HG03439 (cell line): ENCODE results near the gene ABHD8.

Experiments
- ATAC-seq: cut with Tn5 transposase; IDR thresholded peaks from one replicate; pipeline ENCODE4 v1.9.1; 2021; ENCODE audit warnings: mild to moderate bottlenecking, moderate library complexity; ENCODE audit not compliant: unreplicated experiment

ABHD8 gene

DNA sequence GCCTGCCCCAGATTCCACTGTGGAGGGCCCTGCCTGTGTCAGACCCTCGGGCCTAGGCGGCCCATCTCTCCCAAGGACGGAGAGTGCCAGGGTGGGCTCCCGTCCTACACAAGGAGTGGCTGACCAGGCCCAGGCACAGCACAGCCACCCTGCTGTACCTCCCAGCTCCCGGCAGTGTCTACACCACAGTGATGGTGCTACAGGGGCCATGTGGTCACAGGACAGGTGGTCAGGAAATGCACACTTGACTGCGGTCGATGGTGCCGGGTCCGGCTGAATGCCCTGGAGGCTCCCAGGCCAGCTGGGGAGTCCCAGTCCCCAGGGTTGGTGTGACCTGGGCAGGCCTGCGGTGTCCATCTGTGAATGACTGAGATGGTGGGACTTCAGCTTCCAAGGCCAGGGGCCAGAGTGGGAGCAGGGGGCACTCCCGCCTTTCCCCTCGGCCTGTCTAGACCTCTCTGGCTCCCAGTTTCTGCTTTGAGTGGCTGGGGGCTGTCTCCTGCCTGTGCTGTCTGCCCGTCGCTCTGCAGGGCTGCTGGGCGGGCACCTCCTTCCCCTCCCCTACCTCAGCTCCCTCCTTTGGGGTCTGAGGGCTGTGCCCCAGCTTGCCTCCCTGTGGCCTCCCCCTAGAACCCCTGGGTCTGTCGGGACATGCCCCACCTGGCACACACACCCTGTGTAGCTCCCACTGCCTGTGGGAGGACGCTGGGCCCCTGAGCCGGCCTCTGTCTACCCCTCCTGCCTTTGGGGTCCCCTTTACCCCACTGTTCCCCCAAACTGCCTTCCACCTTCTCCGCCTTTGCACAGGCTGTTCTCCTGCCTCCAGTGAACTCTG is 18.6 kb upstream of the ABHD8 start:
- no peak for ATAC-seq

DNA sequence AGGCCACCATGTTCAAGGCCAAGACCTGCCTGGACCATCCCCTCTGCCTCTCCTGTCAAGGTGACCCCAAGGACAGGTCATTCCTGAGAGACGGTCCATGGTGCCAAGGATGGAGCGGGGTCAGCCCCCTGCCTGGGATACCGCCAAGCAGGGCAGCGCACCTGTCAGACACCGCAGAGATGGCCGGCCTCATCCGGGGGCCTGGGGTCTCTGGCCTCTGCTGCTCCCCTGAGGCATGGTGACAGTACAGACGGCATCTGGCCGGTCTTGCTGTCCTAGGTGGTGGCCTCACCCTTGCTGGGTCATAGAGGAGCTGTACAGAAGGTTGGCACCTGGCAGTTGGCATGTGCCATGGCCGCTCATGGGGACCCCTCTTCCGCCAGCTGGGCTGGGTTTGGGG is 17.2 kb upstream of the ABHD8 start:
- ATAC-seq, result no peak

DNA sequence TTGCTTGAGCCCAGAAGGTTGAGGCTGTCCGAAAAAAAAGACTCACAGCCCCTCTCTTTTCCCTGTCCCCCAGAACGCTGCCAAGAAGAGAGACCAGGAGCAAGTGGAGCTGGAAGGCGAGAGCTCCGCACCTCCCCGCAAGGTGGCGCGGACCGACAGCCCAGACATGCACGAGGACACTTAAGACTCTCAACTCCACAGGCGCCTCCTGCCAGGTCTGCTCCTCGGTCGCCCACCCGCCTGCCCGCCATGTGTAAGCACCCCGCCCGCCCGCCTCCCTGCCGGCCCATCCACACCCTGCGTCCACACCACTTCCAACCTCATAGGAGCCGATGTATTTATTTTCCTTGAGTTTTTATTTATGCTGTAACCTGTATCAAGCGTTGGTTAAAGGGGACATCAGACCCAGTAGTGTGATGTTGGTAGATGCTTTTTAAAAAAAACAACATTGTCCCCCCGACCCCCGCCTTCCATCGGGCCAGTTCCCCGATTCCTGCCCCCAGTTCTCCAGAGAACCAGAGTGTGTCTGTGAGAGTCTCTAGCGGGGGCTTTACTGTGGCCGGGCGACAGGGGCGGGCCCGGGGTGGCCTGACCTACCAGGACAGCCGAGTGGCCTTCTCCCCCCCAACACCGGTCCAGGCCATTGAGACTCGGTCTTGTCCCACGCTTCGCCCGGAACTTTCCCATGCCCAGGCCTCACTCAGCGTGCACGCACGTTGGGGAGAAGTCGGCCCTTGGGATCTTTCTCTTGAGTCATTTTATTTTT is 16.4 kb upstream of the ABHD8 start:
- no peak for ATAC-seq

GRCh38 chr19:17318966-17319365 is 15.7 kb upstream of the ABHD8 start:
- ATAC-seq, result no peak

DNA sequence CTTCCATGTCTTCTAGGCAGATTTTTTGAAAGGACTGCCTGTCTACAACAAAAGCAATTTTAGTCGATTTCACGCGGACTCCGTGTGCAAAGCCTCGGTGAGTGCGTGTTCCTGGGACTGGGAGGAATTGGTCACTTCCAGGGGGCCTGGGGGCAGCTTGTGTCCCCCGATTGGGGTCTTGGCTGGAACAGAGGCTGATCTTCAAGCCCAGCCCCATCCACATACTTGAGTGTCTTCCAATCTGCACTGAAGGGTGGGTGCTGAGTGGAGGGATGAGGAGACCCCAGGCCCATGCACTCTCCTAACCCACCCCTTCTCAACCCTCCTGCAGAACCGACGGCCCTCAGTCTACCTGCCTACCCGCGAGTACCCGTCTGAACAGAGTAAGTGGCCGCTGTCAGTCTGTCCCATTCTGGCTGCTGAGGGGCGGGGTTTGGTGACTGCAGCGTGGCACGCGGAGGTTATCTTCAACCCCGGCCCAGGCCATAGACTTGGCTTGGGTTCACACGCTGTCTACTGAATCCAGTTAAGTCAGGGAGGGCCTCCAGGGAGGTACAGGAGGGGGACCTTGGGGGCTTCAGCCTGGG is 10.9 kb upstream of the ABHD8 start:
- ATAC-seq, result no peak

GRCh38 chr19:17312189-17313113 is 9.2 kb upstream of the ABHD8 start:
- no peak for ATAC-seq

DNA sequence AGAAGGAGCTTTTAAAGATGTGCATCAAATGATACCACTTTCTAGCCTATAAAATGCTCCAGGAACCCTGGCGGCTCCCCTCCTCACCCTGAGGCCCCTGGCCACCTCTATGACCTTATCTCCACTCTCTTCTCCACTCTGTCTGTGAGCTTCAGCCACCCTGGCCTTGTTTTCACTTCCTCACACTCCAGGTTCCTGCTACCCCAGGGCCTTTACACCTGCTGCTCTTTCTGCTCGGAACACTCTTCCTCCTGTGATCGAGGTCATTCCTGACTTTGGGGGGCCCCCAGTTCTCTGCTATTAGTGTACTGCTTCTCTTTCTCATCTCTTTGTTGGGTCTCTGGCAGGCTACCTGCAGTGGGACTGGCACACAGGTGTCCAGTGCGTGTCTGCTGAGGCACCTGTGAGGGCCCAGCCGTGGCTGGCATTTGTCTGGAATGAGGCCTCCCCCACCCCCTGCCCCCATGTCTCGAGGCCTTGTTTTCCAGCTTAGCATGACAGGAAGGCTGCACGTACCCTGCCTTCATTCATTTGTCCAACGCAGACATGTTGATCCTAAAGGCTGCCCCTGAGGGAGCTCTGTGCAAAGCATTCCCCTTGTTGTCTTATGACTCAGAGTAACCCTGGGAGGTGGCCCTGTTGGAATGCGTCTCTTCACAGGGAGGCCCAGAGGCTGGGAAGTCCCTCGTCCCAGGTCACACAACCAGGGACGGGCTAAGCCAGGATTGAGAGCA is 8.4 kb upstream of the ABHD8 start:
- no peak for ATAC-seq

DNA sequence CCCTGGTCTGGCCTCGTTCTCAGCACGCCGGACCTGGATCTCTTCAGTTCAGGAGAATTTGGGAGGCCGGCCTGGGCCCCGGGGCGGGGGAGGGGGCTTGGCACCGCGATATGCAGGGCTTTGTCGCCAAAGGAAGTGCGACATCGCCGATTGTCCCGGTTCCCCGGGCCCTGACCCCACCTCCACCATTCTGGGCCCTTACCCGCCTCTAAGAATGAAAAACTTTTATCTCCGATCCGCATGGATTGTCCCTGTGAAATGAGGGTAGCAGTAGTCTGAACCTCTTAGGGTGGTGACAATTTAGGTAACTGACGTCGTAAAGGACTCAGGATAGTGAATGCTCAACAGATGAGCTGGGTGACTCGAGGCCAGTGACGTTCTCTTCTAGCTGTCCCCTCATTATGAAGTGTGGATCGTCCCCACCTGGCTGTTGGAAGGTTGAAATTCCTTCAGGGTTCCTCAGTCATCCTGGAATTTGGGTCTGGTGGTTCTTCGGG is 6.8 kb upstream of the ABHD8 start:
- no peak for ATAC-seq

- peak; percentile 58 for ATAC-seq
Measured at GRCh38 chr19:17309198-17309964, 6.2 kb upstream of the ABHD8 start, which contains the start of gene DDA1. DDA1 (plus strand) TSS chr19:17309563; CDS start chr19:17309655, 92 bp downstream.

DNA sequence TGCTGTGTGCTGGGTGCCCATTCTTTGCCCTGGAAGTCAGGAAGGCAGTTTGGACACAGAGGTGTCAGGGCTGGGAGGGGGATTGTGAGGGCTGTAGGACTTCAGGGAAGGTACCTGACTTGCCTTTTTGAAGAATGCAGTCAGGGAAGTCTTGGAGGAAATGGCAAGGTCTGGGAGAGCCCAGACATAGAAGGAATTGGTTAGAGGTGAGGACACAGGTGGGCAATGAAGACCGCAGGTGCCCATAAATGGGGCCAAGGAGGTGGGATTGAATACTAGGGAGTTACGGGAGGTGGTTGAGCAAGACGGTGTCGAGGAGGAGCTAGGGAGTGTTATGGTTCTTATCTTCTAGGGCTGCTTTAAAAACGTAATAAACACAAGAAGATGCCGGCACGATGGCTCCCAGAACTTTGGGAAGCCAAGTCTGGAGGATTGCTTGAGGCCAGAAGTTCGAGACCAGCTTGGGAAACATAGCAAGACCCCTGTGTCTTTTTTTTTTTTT is 4.7 kb upstream of the ABHD8 start:
- ATAC-seq, result no peak

GRCh38 chr19:17306285-17306714 is 3.1 kb upstream of the ABHD8 start:
- ATAC-seq, result no peak

- ATAC-seq, result peak; percentile 64
Measured at GRCh38 chr19:17305517-17306284, 2.5 kb upstream of the ABHD8 start, which contains the start of gene MRPL34. MRPL34 (plus strand) TSS chr19:17305872; CDS start chr19:17305893, 21 bp downstream.

GRCh38 chr19:17305216-17305516 is 1.9 kb upstream of the ABHD8 start:
- ATAC-seq, result no peak

- no peak for ATAC-seq
Measured at GRCh38 chr19:17304386-17305215, 1.4 kb upstream of the ABHD8 start.

- no peak for ATAC-seq
Measured at GRCh38 chr19:17303940-17304267, 679 bp upstream of the ABHD8 start.

- no peak for ATAC-seq
Measured at GRCh38 chr19:17302391-17303166, 646 bp downstream of the ABHD8 start.
